CD4-positive, CD25-positive, alpha-beta regulatory T cell (primary cell): ENCODE results near the gene PTGES3L. TPM values are rescaled to one million over a fixed set of nuclear protein-coding genes. Genes with fewer than 3 reads are reported as not detected.

ENCODE experiments used
- ATAC-seq, 2 donors: fragments of 150-1000 bp; cut with Tn5 transposase; one replicate each; pipeline ENCODE4 v1.10.0; 2021; ENCODE audit warnings: low read depth in 2 of 2, moderate number of reproducible peaks in 2 of 2, moderate library complexity in 1 of 2
- DNase-seq, 3 donors: peaks; one replicate each; pipeline versions ENCODE4 v3.0.0 to v3.0.0-alpha.2; 2012 to 2022; ENCODE audit warnings: mixed read lengths in 1 of 3
- H3K27ac ChIP-seq: one replicate; pipeline ENCODE4 v1.7.0; 2013; ENCODE audit warnings: mild to moderate bottlenecking, low read length; ENCODE audit not compliant: insufficient read depth, poor library complexity, severe bottlenecking
- H3K27me3 ChIP-seq: one replicate; pipeline ENCODE4 v1.7.0; 2013; ENCODE audit warnings: low read length; ENCODE audit not compliant: control insufficient read depth, insufficient read depth
- H3K36me3 ChIP-seq: one replicate; pipeline ENCODE4 v1.7.0; 2013; ENCODE audit warnings: mild to moderate bottlenecking, low read length, moderate library complexity; ENCODE audit not compliant: control insufficient read depth, insufficient read depth
- H3K4me1 ChIP-seq: 2 replicates; pipeline ENCODE4 v1.7.0; 2013; ENCODE audit warnings: mild to moderate bottlenecking, low read length; ENCODE audit not compliant: insufficient read depth, control insufficient read depth, poor library complexity, severe bottlenecking
- H3K4me3 ChIP-seq: one replicate; pipeline ENCODE4 v1.7.0; 2013; ENCODE audit warnings: low read depth, mild to moderate bottlenecking, low read length, moderate library complexity
- H3K9me3 ChIP-seq, 2 experiments: 1 replicate in 1 of 2; 2 replicates in 1 of 2; pipeline ENCODE4 v1.7.0; 2013; ENCODE audit warnings: low read length in 2 of 2, mild to moderate bottlenecking in 1 of 2, moderate library complexity in 1 of 2; ENCODE audit not compliant: control insufficient read depth in 2 of 2
- H3K27ac Mint-ChIP-seq, 3 donors: one replicate each; pipeline ENCODE4 v1.8.0; 2020 to 2022; ENCODE audit warnings: mild to moderate bottlenecking in 3 of 3, mixed read lengths in 3 of 3, moderate library complexity in 2 of 3
- H3K27me3 Mint-ChIP-seq: one replicate; pipeline ENCODE4 v1.8.0; 2022; ENCODE audit warnings: mild to moderate bottlenecking, mixed read lengths
- H3K36me3 Mint-ChIP-seq: one replicate; pipeline ENCODE4 v1.8.0; 2020; ENCODE audit warnings: mixed read lengths
- H3K4me1 Mint-ChIP-seq, 4 donors: one replicate each; pipeline ENCODE4 v1.8.0; 2020 to 2022; ENCODE audit warnings: mixed read lengths in 4 of 4, mild to moderate bottlenecking in 1 of 4
- H3K4me3 Mint-ChIP-seq, 4 donors: one replicate each; pipeline ENCODE4 v1.8.0; 2020 to 2022; ENCODE audit warnings: mild to moderate bottlenecking in 4 of 4, mixed read lengths in 4 of 4, moderate library complexity in 3 of 4
- H3K9me3 Mint-ChIP-seq, 7 donors: one replicate each; pipeline ENCODE4 v1.8.0; 2020 to 2022; ENCODE audit warnings: mixed read lengths in 7 of 7, mild to moderate bottlenecking in 3 of 7, moderate library complexity in 2 of 7
- polyA plus RNA-seq, 4 donors: library from polyadenylated mRNA; unstranded; fragments of 300-500 nt; fragmentation: Illumina TruSeq; gene quantifications; one replicate each; pipeline ENCODE4 v1.2.3, GENCODE V29; 2021
- total RNA-seq: library from RNA; stranded (reverse); gene quantifications from one replicate; pipeline ENCODE4 v1.2.3, GENCODE V29; 2022

Gene PTGES3L
- total and polyA plus RNA-seq, 5 donors from 2014 or later: 1.5 TPM; not detected in 4

- H3K4me1 Mint-ChIP-seq: peaks cover 0 to 31% (median 7%) of the 10 kb centered on the region in 4 donors
- H3K9me3 Mint-ChIP-seq: peaks cover 0 to 1% (median 0%) of the 10 kb centered on the region in 7 donors
- H3K27ac ChIP-seq: peak within 1 kb of the TSS; percentile 51
- peaks cover 23% of the 10 kb centered on the region for H3K4me1 ChIP-seq
- H3K36me3 ChIP-seq: no peaks in the 10 kb centered on the region
- ATAC-seq: peak; percentile 55 to 64
- H3K4me3 ChIP-seq: peak within 1 kb of the TSS; percentile 70
- peak; percentile 70 to 81 (median 75) for DNase-seq
- no peaks in the 10 kb centered on the region for H3K27me3 ChIP-seq
- peak within 1 kb of the TSS; percentile 76 to 95 (median 93) for H3K27ac Mint-ChIP-seq
- no peaks in the 10 kb centered on the region for H3K9me3 ChIP-seq
- no peaks in the 10 kb centered on the region for H3K27me3 Mint-ChIP-seq
- no peaks in the 10 kb centered on the region for H3K36me3 Mint-ChIP-seq
- H3K4me3 Mint-ChIP-seq: peak within 1 kb of the TSS; percentile 84 to 98 (median 92)
Observed at GRCh38 chr17:43024407-43025289, 44.8 kb upstream of the PTGES3L start, which contains the start of gene RND2. Gene RND2, plus strand, starts transcription at chr17:43025231. Its CDS starts 117 bp downstream, at chr17:43025348.

- peak within 1 kb of the TSS; percentile 71 to 92 (median 88) for H3K27ac Mint-ChIP-seq
- H3K4me1 Mint-ChIP-seq: peaks cover 6 to 47% (median 12%) of the 10 kb centered on the region in 4 donors
- H3K4me3 Mint-ChIP-seq: peak within 1 kb of the TSS; percentile 90 to 94 (median 92)
- H3K27me3 ChIP-seq: no peaks in the 10 kb centered on the region
- no peaks in the 10 kb centered on the region for H3K9me3 ChIP-seq
- H3K4me1 ChIP-seq: peaks cover 23% of the 10 kb centered on the region
- ATAC-seq: peak; percentile 44 to 51
- no peaks in the 10 kb centered on the region for H3K36me3 Mint-ChIP-seq
- no peaks in the 10 kb centered on the region for H3K36me3 ChIP-seq
- peak within 1 kb of the TSS; percentile 23 for H3K27ac ChIP-seq
- peaks cover 0 to 1% (median 0%) of the 10 kb centered on the region in 7 donors for H3K9me3 Mint-ChIP-seq
- H3K4me3 ChIP-seq: peak within 1 kb of the TSS; percentile 58
- no peaks in the 10 kb centered on the region for H3K27me3 Mint-ChIP-seq
- DNase-seq: peak; percentile 41 to 68 (median 59)
Observed at GRCh38 chr17:43021741-43022512, 42.0 kb upstream of the PTGES3L start, which contains the start of gene VAT1. Gene VAT1, minus strand, starts transcription at chr17:43022385. Its CDS starts 63 bp downstream, at chr17:43022322.

GRCh38 chr17:43020789-43021740, 41.2 kb upstream of the PTGES3L start:
- DNase-seq (no peak), ATAC-seq (no peak)
- Histone ChIP-seq H3K27me3 (no peaks in the 10 kb centered on the region), H3K36me3 (no peaks in the 10 kb centered on the region), H3K4me1 (peaks cover 23% of the 10 kb centered on the region), H3K27ac (peak overlapping the region; percentile 23), H3K4me3 (no peak overlapping the region), H3K9me3 (no peaks in the 10 kb centered on the region)
- Mint-ChIP-seq H3K4me3 (peak overlapping the region; percentile 90 to 94 (median 92)), H3K27me3 (no peaks in the 10 kb centered on the region), H3K27ac (peak overlapping the region; percentile 71 to 92 (median 88)), H3K9me3 (peaks cover 0 to 1% (median 0%) of the 10 kb centered on the region in 7 donors), H3K4me1 (peaks cover 6 to 47% (median 12%) of the 10 kb centered on the region in 4 donors), H3K36me3 (no peaks in the 10 kb centered on the region)

- H3K36me3 Mint-ChIP-seq: peaks cover under 1% of the 10 kb centered on the region
- peaks cover 6 to 46% (median 12%) of the 10 kb centered on the region in 4 donors for H3K4me1 Mint-ChIP-seq
- no peaks in the 10 kb centered on the region for H3K36me3 ChIP-seq
- no peaks in the 10 kb centered on the region for H3K9me3 ChIP-seq
- H3K4me3 ChIP-seq: no peak overlapping the region
- peaks cover 0 to 1% (median 0%) of the 10 kb centered on the region in 7 donors for H3K9me3 Mint-ChIP-seq
- H3K27me3 Mint-ChIP-seq: no peaks in the 10 kb centered on the region
- ATAC-seq: no peak
- H3K27ac Mint-ChIP-seq: peak overlapping the region; percentile 26 to 69 (median 67)
- H3K4me3 Mint-ChIP-seq: peak overlapping the region; percentile 52 to 94 (median 92)
- peaks cover 19% of the 10 kb centered on the region for H3K4me1 ChIP-seq
- no peak for DNase-seq
- no peaks in the 10 kb centered on the region for H3K27me3 ChIP-seq
- H3K27ac ChIP-seq: no peak overlapping the region
Observed at GRCh38 chr17:43020030-43020621, 40.2 kb upstream of the PTGES3L start.

- peaks cover 0 to 1% (median 0%) of the 10 kb centered on the region in 7 donors for H3K9me3 Mint-ChIP-seq
- H3K4me1 ChIP-seq: peaks cover 13% of the 10 kb centered on the region
- H3K27ac ChIP-seq: no peak overlapping the region
- peak overlapping the region; percentile 26 to 86 (median 67) for H3K27ac Mint-ChIP-seq
- no peaks in the 10 kb centered on the region for H3K27me3 ChIP-seq
- no peak overlapping the region for H3K4me3 ChIP-seq
- no peaks in the 10 kb centered on the region for H3K27me3 Mint-ChIP-seq
- ATAC-seq (no peak), DNase-seq (no peak)
- peaks cover 4 to 44% (median 10%) of the 10 kb centered on the region in 4 donors for H3K4me1 Mint-ChIP-seq
- H3K9me3 ChIP-seq: no peaks in the 10 kb centered on the region
- H3K36me3 ChIP-seq: peaks cover 5% of the 10 kb centered on the region
- peaks cover 7% of the 10 kb centered on the region for H3K36me3 Mint-ChIP-seq
- peak overlapping the region; percentile 65 to 94 (median 82) for H3K4me3 Mint-ChIP-seq
Observed at GRCh38 chr17:43019418-43019817, 39.5 kb upstream of the PTGES3L start.

- Mint-ChIP-seq H3K27ac (peak overlapping the region in 2 of 3 donors; percentile 3 to 8), H3K27me3 (no peaks in the 10 kb centered on the region), H3K36me3 (peaks cover 7% of the 10 kb centered on the region), H3K4me3 (peak overlapping the region in 1 of 4 donors; percentile 94), H3K9me3 (peaks cover 0 to 1% (median 0%) of the 10 kb centered on the region in 7 donors), H3K4me1 (peaks cover 0 to 39% (median 9%) of the 10 kb centered on the region in 4 donors)
- DNase-seq (no peak), ATAC-seq (no peak)
- Histone ChIP-seq H3K4me3 (no peak overlapping the region), H3K4me1 (peaks cover 9% of the 10 kb centered on the region), H3K27ac (no peak overlapping the region), H3K27me3 (no peaks in the 10 kb centered on the region), H3K9me3 (no peaks in the 10 kb centered on the region), H3K36me3 (peaks cover 10% of the 10 kb centered on the region)
Observed at GRCh38 chr17:43018932-43019331, 39.1 kb upstream of the PTGES3L start.
